ENCODE data around the gene LINGO1. TPM values are rescaled to one million over a fixed set of nuclear protein-coding genes. Genes with fewer than 3 reads are reported as not detected.

LINGO1 gene
- total and polyA plus RNA-seq, 3 donors from 2014 or later: 16.6 to 22.4 (median 16.7) TPM

DNA sequence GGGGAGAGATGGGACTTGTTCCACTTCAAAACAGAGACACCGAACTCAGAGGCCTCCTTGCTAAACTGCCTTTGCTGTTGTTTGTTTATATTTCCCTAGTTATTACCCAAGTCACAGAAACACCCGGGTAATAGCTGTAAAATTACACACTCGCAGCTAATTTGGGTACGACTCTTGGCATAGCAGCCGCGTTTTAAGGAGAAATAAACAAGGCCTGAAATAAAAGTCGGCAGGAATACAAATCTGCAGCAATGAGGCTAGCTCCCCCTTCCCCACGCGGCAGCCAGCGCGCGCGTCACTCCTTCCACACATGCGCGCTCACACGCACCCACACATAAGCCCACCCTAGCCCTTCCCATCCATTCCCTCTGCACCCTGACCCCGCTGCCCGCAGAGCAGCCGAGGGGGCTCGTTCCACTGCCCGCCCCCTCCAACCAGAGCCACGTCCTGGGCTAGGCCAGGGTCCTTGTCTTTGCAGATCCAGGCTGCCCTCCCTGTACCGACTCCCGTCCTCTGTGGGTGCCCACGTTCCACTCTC, 67.3 kb downstream of the LINGO1 start:
- 93 to 95% methylated on average over 25 of the region's 25 CpGs for WGBS, 2 donors
- H3K4me3 ChIP-seq: no peak overlapping the region
- intact Hi-C loops (cut with DNase I; ENCODE audit: low total_unique reads): no loop called here
- H3K27ac ChIP-seq: no peak overlapping the region
- H3K9me3 ChIP-seq: no peaks in the 10 kb centered on the region
- no peaks in the 10 kb centered on the region for H3K36me3 ChIP-seq (ENCODE audit: low read depth, missing control alignments)
- DNase-seq: no peak
- no peaks in the 10 kb centered on the region for H3K27me3 ChIP-seq
- TF ChIP-seq, protein P1, sequence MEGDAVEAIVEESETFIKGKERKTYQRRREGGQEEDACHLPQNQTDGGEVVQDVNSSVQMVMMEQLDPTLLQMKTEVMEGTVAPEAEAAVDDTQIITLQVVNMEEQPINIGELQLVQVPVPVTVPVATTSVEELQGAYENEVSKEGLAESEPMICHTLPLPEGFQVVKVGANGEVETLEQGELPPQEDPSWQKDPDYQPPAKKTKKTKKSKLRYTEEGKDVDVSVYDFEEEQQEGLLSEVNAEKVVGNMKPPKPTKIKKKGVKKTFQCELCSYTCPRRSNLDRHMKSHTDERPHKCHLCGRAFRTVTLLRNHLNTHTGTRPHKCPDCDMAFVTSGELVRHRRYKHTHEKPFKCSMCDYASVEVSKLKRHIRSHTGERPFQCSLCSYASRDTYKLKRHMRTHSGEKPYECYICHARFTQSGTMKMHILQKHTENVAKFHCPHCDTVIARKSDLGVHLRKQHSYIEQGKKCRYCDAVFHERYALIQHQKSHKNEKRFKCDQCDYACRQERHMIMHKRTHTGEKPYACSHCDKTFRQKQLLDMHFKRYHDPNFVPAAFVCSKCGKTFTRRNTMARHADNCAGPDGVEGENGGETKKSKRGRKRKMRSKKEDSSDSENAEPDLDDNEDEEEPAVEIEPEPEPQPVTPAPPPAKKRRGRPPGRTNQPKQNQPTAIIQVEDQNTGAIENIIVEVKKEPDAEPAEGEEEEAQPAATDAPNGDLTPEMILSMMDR (IDR thresholded peaks at IDR 0.05): no peak
- H3K4me1 ChIP-seq: peaks cover 6% of the 10 kb centered on the region

DNA sequence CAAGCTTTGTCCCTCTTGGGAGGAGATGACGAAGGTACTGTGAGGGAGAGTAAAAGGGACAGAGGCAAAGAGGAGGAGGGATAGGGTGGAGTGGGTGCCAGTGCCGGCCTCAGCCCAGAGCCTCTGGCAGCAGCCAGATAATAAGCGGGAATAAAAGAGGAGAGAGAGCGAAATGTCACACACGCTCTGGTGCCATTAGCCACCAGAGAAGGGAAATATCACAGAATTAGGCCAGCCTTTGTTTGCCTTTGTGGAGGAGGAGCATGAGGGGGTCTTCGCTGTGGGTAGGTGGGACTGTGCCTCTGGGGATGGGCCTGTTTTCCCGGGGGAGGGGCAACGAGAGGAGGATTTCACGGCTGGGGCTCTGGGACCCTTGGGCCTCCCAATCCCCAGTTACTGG, 67.8 kb downstream of the LINGO1 start:
- no peak for DNase-seq

GRCh38 chr15:77564341-77564740, 68.4 kb downstream of the LINGO1 start:
- TF ChIP-seq, protein P1 (IDR thresholded peaks at IDR 0.05): no peak
- no peak for TF ChIP-seq POLR2A (IDR thresholded peaks at IDR 0.05)
- WGBS, 2 donors: 91 to 96% methylated on average over 3 of the region's 3 CpGs

More for the DNA sequence above, 67.8 kb downstream of the LINGO1 start:
- Histone ChIP-seq H3K27me3 (no peaks in the 10 kb centered on the region), H3K36me3 (ENCODE audit: low read depth, missing control alignments) (no peaks in the 10 kb centered on the region), H3K4me1 (peaks cover 5% of the 10 kb centered on the region), H3K27ac (no peak overlapping the region), H3K4me3 (no peak overlapping the region), H3K9me3 (no peaks in the 10 kb centered on the region)
- intact Hi-C loops (cut with DNase I; ENCODE audit: low total_unique reads): no loop called here
- 84 to 87% methylated on average over 9 of the region's 9 CpGs for WGBS, 2 donors
- TF ChIP-seq, protein P1 (IDR thresholded peaks at IDR 0.05): no peak
- no peak for TF ChIP-seq POLR2A (IDR thresholded peaks at IDR 0.05)

DNA sequence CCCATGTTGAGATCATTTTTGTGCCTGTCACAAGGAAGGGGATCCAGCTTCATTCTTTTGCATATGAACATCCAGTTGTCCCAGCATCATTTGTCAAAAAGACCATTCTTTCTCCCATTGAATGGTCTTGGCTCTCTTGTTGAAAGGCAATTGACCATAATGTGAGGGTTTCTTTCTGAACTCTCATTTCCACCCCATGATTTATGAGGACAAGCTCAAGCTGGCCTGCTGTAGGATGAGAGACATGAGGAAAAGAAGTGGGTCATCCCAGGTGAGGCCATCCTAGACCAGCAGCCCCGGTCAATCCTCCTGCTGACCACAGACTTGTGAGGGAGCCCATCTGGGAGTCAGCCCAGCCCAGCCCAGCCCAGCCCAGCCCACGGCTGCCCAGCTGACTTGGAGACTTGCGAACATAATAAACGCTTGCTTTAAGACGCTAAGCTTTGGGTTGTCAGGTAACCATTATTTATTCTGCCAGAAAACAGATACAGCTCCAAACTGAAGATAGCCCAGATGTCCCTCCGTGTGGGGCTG, 69.0 kb downstream of the LINGO1 start:
- TF ChIP-seq, protein P1 (IDR thresholded peaks at IDR 0.05): no peak
- no peak for TF ChIP-seq POLR2A (IDR thresholded peaks at IDR 0.05)

More at GRCh38 chr15:77564341-77564740, 68.4 kb downstream of the LINGO1 start:
- Histone ChIP-seq H3K27me3 (no peaks in the 10 kb centered on the region), H3K27ac (no peak overlapping the region), H3K4me1 (no peaks in the 10 kb centered on the region), H3K4me3 (no peak overlapping the region), H3K9me3 (no peaks in the 10 kb centered on the region), H3K36me3 (ENCODE audit: low read depth, missing control alignments) (no peaks in the 10 kb centered on the region)
- no peak for DNase-seq
- intact Hi-C loops (cut with DNase I; ENCODE audit: low total_unique reads): no loop called here

More for the DNA sequence above, 69.0 kb downstream of the LINGO1 start:
- no peaks in the 10 kb centered on the region for H3K36me3 ChIP-seq (ENCODE audit: low read depth, missing control alignments)
- intact Hi-C loops (cut with DNase I; ENCODE audit: low total_unique reads): no loop called here
- no peaks in the 10 kb centered on the region for H3K4me1 ChIP-seq
- no peak for DNase-seq
- no peak overlapping the region for H3K27ac ChIP-seq
- WGBS, 2 donors: 80 to 90% methylated on average over 6 of the region's 6 CpGs
- no peak overlapping the region for H3K4me3 ChIP-seq
- H3K27me3 ChIP-seq: no peaks in the 10 kb centered on the region
- no peaks in the 10 kb centered on the region for H3K9me3 ChIP-seq

Other genes starting within 250 kb of the LINGO1 start
- 100 to 1,000 TPM; 107 to 130 TPM for gene PEAK1, start 212.8 kb downstream of the LINGO1 start, total RNA-seq
- 33.2 TPM for gene PEAK1, start 212.8 kb downstream of the LINGO1 start, polyA plus RNA-seq (ENCODE audit: insufficient read depth, low read depth, low replicate concordance)
- gene HMG20A, start 212.0 kb downstream of the LINGO1 start, total RNA-seq: 10 to 100 TPM; 76.9 to 87.7 TPM
- gene HMG20A, start 212.0 kb downstream of the LINGO1 start, polyA plus RNA-seq (ENCODE audit: insufficient read depth, low read depth, low replicate concordance): 44.2 TPM